GDM1 (cell line): ENCODE data around the gene VSIG2.
A peak's percentile ranks its signal among the peaks of the same experiment; 100 is the strongest.
"Not testable (repeated sequence)": the region's sequence is repeated elsewhere in the genome, so short reads cannot be mapped to it uniquely, and the experiment has no call there.

Source experiments
- DNase-seq: peaks from one replicate; lab custom pipeline; 2025; lab: John Stamatoyannopoulos, UW

The VSIG2 gene, protein sequence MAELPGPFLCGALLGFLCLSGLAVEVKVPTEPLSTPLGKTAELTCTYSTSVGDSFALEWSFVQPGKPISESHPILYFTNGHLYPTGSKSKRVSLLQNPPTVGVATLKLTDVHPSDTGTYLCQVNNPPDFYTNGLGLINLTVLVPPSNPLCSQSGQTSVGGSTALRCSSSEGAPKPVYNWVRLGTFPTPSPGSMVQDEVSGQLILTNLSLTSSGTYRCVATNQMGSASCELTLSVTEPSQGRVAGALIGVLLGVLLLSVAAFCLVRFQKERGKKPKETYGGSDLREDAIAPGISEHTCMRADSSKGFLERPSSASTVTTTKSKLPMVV

DNA sequence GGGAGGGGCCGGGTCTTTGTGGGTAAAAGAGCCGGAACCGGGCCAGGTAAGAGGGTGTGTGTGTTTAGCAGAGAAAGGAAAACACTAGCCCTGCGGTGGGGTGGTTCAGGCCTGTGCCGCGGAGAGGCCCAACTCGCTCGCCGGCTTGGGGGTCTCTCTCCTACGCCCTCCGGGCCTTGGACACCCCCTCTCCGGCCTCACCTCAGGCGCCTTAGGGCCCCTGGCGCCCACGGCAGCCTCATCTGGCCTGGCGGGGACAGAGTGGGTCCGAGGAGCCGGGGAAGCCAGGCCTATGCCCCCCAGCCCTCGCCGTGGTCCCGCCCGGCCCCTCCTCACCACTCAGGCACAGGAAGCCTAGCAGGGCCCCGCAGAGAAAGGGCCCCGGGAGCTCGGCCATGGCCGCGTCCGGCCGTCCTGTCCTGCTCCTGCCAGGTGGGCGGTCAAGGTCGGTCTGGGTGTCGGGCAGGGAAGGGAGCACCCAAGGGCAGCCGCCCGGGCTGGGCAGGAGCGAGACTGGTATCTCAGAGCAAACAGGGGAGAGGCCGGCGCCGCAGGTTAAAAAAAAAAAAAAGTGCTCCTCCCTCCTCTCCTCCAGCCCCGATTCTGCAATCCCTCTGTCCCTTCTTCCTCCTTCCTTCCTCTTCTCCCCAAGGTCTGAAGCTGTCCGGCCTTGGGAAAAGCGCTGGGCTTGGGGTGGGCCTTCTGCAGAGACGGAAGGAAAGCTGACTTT, at the start of gene VSIG2:
Gene VSIG2 (minus strand): TSS at position 515 of the 730 bp plus-strand sequence. CDS start 118 bp downstream, at position 397.
- no peak for DNase-seq

DNA sequence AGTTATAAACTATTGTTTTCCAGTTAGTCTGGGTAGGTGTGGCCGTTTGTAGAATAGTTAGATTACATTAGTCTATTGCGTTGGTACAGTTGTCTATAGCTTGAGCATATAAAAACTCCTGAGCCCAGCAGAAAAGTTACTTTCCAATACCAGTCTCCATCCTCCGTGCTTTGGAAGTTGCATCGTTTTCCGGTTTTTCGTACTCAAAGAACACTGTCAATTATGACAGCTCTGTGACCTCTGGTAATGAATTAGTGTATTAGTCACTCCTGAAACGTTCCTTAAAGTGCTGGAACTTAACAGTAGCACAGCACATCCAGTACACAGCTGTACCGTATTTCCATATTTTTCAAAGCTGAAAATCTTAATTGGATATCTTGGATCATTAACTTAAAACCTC, 49.0 kb upstream of the VSIG2 start:
- DNase-seq = no peak

DNA sequence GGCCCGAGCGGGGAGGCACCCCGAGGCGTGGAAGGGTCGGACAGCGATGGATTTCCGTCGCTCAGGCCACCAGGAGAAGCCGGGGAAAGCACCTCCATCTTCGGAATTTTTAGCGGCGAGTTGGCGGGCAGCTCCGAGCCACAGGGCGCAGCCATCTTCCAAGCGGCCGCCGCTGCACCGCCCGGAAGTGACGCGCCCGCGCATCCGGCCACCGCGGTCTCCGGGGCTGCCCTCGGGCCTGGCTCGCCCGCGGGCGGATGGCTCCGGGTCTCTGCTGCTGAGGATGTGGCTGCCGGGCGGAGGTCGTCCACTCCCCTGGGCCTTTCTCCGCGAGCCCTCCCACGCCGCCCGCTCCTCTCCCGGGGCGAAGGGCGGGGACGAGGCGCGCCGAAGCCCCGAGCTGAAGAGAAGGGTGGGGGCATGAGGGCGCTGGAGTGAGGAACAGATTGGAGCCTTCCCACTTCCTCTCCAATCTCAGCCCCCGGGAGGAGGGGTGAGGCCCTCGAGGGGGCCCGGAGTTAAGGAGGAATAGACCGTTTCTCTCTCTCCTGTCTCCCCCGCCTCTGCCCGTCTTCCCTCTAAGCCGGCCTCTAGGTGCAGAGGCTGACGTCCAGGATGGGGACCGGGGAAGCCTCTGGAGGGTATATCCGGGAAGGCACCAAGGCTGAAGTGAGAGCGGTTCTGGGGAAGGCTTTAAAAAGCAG, 48.3 kb upstream of the VSIG2 start, which contains the start of gene MSANTD2:
Gene MSANTD2 (minus strand): TSS at position 181 of the 704 bp plus-strand sequence. CDS start 26 bp downstream, at position 155.
- peak; percentile 57 for DNase-seq

DNA sequence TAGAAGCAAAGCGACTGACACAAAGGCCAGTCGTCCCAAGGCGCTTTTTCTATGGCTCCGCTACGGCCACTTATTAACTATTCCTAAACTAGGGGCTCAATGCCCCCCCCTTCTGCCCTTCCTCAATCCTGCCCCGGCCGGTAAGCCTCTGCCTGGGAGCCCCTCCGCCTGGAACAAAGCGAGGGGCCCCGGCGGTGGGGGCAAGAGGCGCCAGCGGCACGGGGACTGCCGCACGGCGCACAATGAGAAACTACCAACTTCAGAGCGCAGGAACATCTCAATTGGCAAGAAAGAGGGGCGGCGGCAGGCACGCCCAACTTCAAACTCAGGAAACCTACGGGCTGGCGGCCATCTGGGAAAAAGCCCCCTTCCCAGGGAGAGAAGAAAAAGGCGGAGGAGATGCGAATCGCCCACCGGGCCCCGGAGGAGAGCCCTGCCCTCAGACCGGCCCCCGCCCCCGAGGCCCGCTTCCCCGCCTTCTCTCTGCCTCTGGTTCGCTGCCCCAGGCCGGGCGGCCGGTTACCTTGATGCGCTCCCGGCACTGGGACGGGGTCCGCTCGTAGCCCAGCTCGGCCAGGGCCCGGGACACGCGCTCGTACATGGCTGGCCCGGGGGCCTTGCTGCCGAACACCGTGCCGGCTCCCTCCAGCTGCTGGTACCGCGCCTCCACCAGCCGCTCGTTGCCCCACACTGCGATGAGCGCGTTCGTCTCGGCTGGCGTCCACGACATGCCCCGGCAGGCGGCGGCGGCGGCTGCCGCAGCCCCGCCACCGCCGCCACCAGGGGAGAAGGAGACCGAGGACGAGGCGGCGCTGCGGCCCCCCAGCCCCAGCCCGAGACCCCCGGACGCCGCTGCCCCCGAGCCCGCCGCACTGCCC, 47.5 kb upstream of the VSIG2 start:
- DNase-seq = no peak

DNA sequence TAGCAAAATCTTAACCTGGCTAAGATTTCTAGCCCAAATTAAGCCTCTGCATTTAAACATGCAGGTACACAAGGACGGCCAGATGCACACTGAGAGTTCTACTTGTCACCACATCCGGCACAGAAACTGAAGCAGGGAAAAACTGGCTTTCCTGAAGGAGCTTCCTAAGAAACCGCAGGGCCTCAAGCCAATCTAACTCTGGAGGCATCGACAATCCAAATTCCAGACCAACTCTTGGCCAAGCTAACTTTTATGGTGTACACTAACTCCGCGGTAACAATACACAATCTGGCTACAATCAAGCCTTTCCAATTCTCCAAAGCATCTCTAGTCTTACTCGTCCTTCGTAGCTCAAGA, 46.9 kb upstream of the VSIG2 start:
- no peak for DNase-seq

DNA sequence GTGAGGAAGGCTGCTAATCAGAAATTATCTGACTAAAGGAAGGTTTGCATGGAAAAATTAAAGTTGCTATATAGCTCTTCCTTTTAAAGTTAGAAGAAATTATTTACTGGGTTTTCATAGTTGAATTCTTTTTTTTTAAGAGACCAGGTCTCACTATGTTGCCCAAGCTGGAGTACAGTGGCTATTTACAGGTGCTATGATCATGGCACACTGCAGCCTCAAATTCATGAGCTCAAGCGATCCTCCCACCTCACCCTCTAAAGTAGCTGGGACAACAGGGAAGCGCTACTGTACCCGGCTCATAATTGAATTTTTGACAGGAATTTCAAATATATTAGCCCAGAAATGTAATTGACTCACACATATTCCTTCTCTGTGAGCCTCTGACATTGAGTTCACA, 44.3 kb upstream of the VSIG2 start:
- no peak for DNase-seq

DNA sequence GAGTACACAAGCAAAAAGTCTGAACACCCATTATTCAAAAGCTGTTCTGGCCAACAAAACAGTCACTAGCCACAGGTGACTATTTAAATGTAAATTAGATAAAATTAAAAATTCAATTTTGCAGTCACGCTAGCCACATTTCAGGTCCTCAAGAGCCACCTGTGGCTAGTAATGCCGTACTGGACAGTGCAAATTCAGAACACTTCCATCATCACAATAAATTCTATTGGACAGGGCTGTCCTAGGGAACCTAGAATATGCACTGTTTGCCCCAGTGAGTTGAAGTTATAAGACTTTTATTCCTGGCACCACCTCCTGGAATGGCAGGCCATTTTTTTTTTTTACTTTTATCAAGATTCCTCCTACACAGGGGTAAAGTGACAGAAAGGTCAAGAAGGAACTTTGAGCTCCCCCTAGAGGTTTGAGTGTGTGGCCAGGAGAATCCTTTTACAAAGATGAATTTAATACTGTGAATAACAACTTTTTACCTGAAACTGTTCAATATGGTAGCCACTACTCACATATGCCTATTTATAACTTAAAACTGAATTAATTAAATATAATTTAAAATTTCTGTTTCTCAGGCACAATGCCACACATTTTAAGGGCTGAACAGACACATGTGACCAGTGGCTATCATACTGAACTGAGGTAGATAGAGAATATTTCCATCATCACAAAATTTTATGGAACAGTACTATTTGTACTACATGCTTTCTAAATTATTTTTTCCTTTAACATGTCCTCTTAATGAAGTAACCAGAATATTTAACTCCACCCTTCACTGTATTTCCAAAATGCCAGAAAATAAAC, 41.6 kb upstream of the VSIG2 start:
- peak; percentile 5 for DNase-seq

DNA sequence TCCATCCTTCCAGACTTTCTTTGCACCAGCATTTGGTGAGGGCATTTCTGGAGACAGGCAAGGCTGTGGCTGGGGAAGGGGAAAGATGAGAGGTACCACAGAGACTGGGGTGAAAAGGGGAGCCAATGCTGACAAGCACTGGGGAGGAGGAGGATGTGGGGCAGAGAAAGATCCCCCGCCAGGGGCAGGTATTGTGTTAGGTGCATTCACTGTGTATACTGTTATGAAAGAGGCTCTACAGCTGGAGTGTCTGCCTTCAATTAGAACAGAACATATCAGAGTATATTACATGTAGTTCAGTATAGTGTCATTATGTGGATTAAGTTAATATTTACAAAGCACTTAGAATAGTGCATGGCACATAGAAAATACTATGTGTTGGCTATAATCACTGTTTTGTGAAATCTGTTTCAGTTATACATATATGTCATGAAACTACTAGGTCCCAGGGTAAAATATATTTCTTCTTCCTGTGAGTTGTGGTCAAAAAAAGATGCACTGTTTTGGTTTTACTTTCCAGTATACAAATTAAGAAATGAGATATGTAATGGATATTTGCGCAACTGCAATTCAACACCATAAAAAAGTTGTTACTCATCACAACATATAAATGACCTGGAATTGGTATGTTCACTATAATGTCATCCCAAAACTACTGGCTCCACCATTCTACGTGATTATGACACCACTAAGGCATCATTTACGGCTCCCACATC, 39.7 kb upstream of the VSIG2 start:
- DNase-seq = no peak

DNA sequence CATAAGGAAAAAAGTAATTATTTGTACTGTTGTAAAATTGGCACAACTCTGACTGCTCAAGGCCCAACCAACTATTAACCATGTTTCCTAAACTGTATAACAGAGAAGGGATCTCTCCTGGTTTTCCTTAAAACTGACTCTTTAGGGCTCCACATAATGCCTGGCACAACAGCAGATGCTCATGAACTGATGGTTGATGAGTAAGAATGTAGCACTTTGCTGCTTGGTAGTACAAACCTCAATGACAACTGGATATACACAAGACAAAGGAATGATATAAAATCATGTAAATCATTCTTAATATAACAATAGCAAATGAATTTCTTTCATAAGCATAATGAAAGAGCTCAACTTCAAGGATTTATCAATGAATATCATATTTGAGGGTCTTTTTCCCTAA, 36.5 kb upstream of the VSIG2 start:
- no peak for DNase-seq

DNA sequence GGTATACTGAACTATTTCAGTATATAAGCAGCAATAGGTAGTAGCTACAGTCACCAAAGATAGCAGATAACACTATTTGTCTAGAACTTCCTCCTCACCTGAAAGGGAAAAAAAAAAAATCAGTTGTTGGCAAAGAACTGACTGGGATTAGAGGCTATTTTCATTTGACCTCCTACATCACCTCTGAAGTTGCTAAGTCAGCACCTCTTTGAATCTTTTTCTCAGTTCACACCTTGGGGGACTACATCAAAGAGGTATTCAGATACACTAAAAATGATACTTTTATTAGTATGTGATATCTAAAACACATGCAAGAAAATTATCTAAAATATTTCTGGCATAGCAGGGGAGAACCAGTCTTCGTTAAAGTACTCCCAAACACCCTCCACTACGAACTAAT, 32.0 kb upstream of the VSIG2 start:
- DNase-seq = no peak

DNA sequence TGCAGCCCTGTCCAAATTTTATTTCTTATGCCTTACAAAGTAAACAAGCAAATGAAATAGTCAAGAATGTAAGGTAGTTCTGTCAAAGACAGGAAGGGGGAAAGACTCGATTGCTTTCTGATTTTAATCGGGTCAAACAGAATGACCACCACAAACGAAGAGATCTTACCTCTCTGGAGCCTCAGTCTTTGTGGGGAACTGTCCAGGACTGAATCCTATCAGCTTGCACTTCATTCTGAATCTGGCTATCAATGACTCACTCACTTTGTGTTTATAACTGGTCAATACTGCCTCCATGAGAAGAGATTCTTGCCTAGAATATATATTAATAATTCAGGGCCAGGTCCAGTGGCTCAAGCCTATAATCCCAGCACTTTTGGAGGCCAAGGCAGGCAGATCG, 30.9 kb upstream of the VSIG2 start:
- DNase-seq = no peak

DNA sequence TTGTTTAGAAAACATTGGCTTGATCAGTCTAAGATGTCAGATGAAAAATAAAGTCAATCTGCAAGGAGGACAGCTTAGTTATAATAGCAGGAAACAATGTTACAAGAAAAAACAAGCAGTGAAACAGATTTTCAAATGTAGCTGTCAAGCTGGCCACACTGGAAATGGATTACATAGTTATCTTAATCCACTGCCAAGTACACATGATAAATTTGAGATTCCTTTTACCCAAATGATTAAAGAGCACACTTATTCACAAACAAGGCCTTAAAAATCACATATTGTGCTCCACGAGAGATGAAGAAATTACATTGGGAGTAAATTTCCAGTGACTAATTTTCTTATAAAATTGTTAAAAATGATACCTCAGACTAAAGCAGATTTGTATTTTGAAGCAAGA, 27.5 kb upstream of the VSIG2 start:
- DNase-seq = no peak

DNA sequence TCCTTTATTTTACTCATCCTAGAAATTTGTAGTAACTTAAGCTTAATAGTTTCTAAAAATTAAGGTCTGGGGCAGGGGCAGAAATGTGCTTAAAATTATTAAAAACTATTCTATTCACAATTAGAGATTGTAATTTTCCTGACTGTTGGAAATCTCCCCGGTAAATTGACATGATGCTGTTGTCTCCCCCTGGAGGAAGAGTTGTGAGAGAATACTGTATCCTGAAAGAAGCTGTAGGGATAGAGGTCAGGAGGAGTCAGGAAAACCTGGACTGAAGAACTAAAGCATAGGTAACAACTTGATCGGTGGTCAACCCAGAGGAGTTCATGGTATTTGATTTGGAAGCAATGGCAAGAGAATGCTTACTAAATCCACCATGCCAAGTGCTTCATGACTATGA, 26.2 kb upstream of the VSIG2 start:
- DNase-seq = no peak

DNA sequence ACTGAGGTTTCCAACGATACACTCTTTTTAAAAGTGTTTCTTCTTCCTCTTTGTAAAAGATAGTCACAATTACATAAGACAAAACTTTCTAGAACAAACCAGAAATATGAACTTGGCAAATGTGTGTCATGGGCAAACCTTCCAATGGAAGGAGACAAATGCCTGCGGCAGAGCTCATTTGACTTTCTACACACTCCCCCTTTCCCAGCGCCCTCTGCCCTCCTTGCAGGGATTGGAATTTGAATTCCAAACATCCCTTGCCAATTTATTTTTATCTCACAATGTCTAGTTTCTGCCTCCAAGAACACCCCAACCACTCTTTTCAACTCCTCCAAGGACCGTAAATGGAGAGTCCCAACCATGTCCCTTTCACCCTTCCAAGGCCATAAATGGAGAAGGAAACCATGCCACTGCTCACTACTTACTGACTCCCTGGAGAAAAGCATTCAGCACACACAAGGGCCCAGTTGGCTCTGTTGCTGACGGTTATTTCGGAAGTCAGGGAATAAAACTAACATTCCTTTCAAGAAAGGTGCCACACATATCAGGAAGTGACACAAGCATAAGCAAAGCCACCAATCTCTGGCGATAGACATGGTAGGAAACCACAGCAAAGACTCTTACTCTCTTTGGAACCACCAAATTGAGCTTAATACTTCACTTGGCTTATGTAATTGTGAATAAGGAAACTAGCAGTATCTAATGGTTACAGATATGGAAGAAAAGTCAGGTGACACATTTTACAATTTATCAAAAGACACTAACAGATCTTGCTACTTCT, 25.0 kb upstream of the VSIG2 start:
- no peak for DNase-seq

DNA sequence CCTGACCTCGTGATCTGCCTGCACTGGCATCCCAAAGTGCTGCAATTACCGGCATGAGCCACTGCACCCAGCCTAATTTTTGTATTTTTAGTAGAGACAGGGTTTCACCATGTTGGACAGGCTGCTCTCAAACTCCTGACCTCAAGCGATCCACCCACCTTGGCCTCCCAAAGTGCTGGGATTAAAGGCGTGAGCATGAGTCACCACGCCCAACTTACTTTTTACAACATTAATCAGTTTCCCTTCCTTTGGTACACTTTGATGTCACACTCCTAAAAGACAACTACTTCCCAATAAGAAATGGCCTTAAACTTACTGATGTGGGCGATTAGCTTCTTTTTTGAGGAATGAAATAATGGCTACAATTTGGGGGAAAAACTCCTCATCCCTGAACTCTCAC, 18.9 kb upstream of the VSIG2 start:
- DNase-seq = not testable (repeated sequence)

DNA sequence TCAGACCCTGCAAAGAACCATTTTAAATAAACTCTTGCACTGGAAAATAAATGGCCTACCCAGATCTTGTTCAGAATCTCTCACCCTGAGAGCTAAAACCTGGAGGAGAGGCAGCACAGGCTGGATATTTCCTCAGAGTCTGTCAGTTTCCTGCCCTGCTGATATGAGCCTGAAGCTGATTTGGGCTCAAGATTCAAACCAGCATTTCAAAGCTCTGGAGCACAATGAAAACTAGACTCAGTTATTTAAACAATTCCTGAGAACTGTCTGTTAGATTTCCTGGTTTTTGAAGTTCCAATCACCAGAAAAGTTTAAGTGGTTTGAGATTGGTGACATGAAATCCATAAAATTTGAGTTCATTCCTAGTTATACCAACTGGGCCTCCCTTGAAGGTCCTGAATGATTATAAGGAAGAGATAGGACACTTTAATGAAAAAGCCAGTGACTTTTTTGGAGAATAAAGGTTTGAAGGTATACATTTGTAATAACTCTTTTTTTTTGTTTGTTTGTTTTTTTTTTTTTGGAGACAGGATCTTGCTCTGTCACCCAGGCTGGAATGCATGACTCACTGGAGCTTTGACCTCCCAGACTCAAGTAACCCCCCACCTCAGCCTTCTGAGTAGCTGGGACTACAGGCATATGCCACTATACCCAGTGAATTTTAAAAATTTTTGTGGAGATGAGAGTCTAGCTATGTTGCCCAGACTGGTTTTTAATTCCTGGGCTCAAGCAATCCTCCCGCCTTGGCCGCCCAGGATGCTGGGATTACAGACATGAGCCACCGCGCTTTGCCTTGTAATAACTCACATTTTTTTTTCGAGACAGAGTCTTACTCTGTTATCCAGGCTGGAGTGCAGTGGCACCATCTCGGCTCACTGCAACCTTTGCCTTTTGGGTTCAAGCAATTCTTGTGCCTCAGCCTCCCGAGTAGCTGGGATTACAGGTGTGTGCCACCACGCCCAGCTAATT, 18.0 kb upstream of the VSIG2 start:
- no peak for DNase-seq

DNA sequence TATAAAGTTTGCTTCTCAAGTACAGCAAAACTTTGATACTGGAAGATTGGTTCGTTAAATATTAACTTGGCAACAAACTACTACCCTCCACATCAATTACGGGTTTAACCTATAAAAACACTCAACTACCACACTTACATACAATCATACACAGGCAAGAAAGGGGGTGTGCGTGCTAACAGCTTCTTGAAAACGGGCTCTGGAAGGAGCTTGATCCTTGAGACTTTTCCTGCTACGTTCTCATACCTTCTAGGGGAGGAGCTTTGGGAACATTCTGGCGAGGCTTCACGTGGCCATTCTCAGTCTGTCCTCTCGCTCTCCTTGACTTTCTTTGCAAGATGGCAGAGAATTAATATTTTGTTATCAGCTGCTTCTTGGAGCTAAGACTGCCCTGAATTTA, 16.9 kb upstream of the VSIG2 start:
- DNase-seq = no peak

DNA sequence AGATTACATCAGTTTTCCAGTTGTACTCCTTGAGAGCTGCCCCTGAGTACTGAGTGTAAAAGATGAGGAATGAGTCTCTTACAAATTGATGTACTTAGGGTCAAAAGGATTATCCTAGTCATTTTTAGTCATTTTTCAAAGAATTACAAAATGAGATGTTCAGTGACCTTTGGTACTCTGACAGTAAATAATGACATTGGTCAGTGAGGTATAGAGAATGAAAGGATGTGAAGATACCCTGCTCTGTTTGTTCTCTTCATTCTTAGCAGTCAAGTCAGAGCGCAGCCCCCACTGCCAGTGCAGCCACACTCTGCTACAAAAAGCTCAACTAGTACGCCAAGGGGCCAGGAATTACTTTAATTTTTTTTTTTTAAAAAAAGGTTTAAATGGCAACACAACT, 14.1 kb upstream of the VSIG2 start:
- no peak for DNase-seq
